OCI-LY1 (cell line): ENCODE results near the gene SNTG2.
"Not testable (repeated sequence)": the region's sequence is repeated elsewhere in the genome, so short reads cannot be mapped to it uniquely, and the experiment has no call there.

ENCODE experiments used
- H2AFZ ChIP-seq: fragments of 200-600 bp; sonication (generic), shearing (Covaris generic); 2 replicates; pipeline ENCODE4 v1.6.0; 2014; ENCODE audit warnings: antibody characterized with exemption, mild to moderate bottlenecking, low read length
- H3F3A ChIP-seq: fragments of 200-600 bp; sonication (generic), shearing (Covaris generic); 2 replicates; pipeline ENCODE4 v1.6.0; 2014; ENCODE audit warnings: mild to moderate bottlenecking, antibody characterized with exemption, low read length, moderate library complexity; ENCODE audit not compliant: insufficient read depth
- H3K27ac ChIP-seq: fragments of 200-600 bp; sonication (generic); 2 replicates; pipeline ENCODE4 v1.5.1; 2014; ENCODE audit warnings: low read length, mixed run types, mild to moderate bottlenecking, low read depth; ENCODE audit not compliant: poor library complexity, severe bottlenecking
- H3K27me3 ChIP-seq: fragments of 200-600 bp; sonication (generic); 2 replicates; pipeline ENCODE4 v1.6.0; 2014; ENCODE audit warnings: antibody characterized with exemption, mild to moderate bottlenecking, low read length, moderate library complexity; ENCODE audit not compliant: insufficient read depth
- H3K36me3 ChIP-seq: fragments of 200-600 bp; sonication (generic); 2 replicates; pipeline ENCODE4 v1.6.1; 2014; ENCODE audit warnings: mild to moderate bottlenecking, antibody characterized with exemption, low read length, moderate library complexity, mixed read lengths; ENCODE audit not compliant: insufficient read depth
- H3K4me1 ChIP-seq: fragments of 200-600 bp; sonication (generic); 2 replicates; pipeline ENCODE4 v1.5.1; 2014; ENCODE audit warnings: mild to moderate bottlenecking, low read length, moderate library complexity; ENCODE audit not compliant: insufficient read depth, severe bottlenecking
- H3K4me2 ChIP-seq: fragments of 200-600 bp; sonication (generic), shearing (Covaris generic); 2 replicates; pipeline ENCODE4 v1.6.1; 2014; ENCODE audit warnings: low read length
- H3K4me3 ChIP-seq: fragments of 200-600 bp; sonication (generic); 2 replicates; pipeline ENCODE4 v1.5.1; 2014; ENCODE audit warnings: low read length, low read depth, mild to moderate bottlenecking, mixed read lengths; ENCODE audit not compliant: poor library complexity, severe bottlenecking
- H3K79me2 ChIP-seq: fragments of 200-600 bp; shearing (Covaris generic); 2 replicates; pipeline ENCODE4 v1.6.1; 2016; ENCODE audit warnings: mixed run types, low read length, mixed read lengths; ENCODE audit not compliant: insufficient read depth
- H3K9ac ChIP-seq: fragments of 200-600 bp; sonication (generic), shearing (Covaris generic); 2 replicates; pipeline ENCODE4 v1.6.1; 2014; ENCODE audit warnings: mild to moderate bottlenecking, low read length, mixed read lengths
- H3K9me2 ChIP-seq: fragments of 200-600 bp; sonication (generic), shearing (Covaris generic); 2 replicates; pipeline ENCODE4 v1.6.1; 2014; ENCODE audit warnings: low read depth, mild to moderate bottlenecking, low read length, mixed read lengths
- H3K9me3 ChIP-seq: fragments of 200-600 bp; shearing (Covaris generic); 2 replicates; pipeline ENCODE4 v1.6.1; 2014; ENCODE audit warnings: low read length, mixed read lengths
- H4K20me1 ChIP-seq: fragments of 200-600 bp; sonication (generic), shearing (Covaris generic); 2 replicates; pipeline ENCODE4 v1.6.0; 2016; ENCODE audit warnings: mild to moderate bottlenecking, low read length; ENCODE audit not compliant: insufficient read depth
- CTCF ChIP-seq: fragments of 200-600 bp; sonication (generic), shearing (Covaris generic); IDR thresholded peaks from 2 replicates; pipeline ENCODE4 v1.5.1; 2017; ENCODE audit warnings: mild to moderate bottlenecking, antibody characterized with exemption, low read length, moderate library complexity, mixed read lengths
- EZH2 ChIP-seq: fragments of 200-600 bp; sonication (generic), shearing (Covaris generic); IDR thresholded peaks from 2 replicates; pipeline ENCODE4 v1.8.0; 2017; ENCODE audit warnings: borderline replicate concordance, mixed run types, mild to moderate bottlenecking, antibody characterized with exemption, low read length, moderate library complexity, mixed read lengths

SNTG2 gene

GRCh38 chr2:1413156-1413710 is 462.6 kb downstream of the SNTG2 start, which contains the start of gene TPO:
TPO (plus strand) TSS chr2:1413463; CDS start chr2:1414409, 946 bp downstream.
- H3K79me2 ChIP-seq = no peaks in the 10 kb centered on the region
- no peaks in the 10 kb centered on the region for H3K9me3 ChIP-seq
- H3K36me3 ChIP-seq = no peaks in the 10 kb centered on the region
- H3K27me3 ChIP-seq = no peaks in the 10 kb centered on the region
- H3K9me2 ChIP-seq = no peaks in the 10 kb centered on the region
- no peaks in the 10 kb centered on the region for H4K20me1 ChIP-seq
- no peak within 1 kb of the TSS for H3K4me2 ChIP-seq
- no peak within 1 kb of the TSS for H3K4me3 ChIP-seq
- H2AFZ ChIP-seq = no peak within 1 kb of the TSS
- no peaks in the 10 kb centered on the region for H3K4me1 ChIP-seq
- no peak for TF ChIP-seq EZH2
- no peak for TF ChIP-seq CTCF
- H3K27ac ChIP-seq = no peak within 1 kb of the TSS
- no peaks in the 10 kb centered on the region for H3F3A ChIP-seq
- H3K9ac ChIP-seq = no peak within 1 kb of the TSS

- Histone ChIP-seq H3F3A (no peaks in the 10 kb centered on the region), H4K20me1 (no peaks in the 10 kb centered on the region), H3K4me3 (no peak overlapping the region), H2AFZ (no peak overlapping the region), H3K9me3 (no peaks in the 10 kb centered on the region), H3K27me3 (no peaks in the 10 kb centered on the region), H3K36me3 (no peaks in the 10 kb centered on the region), H3K9me2 (no peaks in the 10 kb centered on the region), H3K79me2 (no peaks in the 10 kb centered on the region), H3K9ac (no peak overlapping the region), H3K4me2 (no peak overlapping the region), H3K27ac (no peak overlapping the region), H3K4me1 (no peaks in the 10 kb centered on the region)
- TF ChIP-seq CTCF (no peak), EZH2 (no peak)
Measured at GRCh38 chr2:1414121-1414520, 463.5 kb downstream of the SNTG2 start.

- H3K9me3 ChIP-seq, H3K4me2 ChIP-seq, H3K4me1 ChIP-seq, H3K79me2 ChIP-seq, H3K9me2 ChIP-seq, H3K9ac ChIP-seq, H3F3A ChIP-seq, H2AFZ ChIP-seq, H3K36me3 ChIP-seq, H3K4me3 ChIP-seq, H3K27ac ChIP-seq, H4K20me1 ChIP-seq, H3K27me3 ChIP-seq: not testable (repeated sequence)
Measured at GRCh38 chr2:1414901-1415300, 464.3 kb downstream of the SNTG2 start.

DNA sequence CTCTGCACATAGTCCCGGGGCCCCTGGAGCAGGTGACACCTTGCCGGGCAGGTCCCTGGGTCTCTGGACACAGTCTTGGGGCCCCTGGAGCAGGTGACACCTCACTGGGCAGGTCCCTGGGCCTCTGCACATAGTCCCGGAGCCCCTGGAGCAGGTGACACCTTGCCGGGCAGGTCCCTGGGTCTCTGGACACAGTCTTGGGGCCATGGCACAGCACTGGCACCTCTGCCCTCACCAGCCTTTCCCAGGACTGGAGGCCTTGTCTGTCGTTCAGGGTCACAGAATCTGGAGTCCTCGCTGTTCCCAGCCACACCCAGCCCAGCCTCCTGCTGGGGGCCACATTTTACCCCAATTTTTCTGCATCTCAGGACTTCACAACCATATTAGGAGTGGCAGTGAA is 464.9 kb downstream of the SNTG2 start:
- Histone ChIP-seq H3K9me3 (no peaks in the 10 kb centered on the region), H3K4me2 (no peak overlapping the region), H3K36me3 (no peaks in the 10 kb centered on the region), H3K9me2 (no peaks in the 10 kb centered on the region), H3K79me2 (no peaks in the 10 kb centered on the region), H4K20me1 (no peaks in the 10 kb centered on the region), H3K27ac (no peak overlapping the region), H3K4me1 (no peaks in the 10 kb centered on the region), H3F3A (no peaks in the 10 kb centered on the region), H3K27me3 (no peaks in the 10 kb centered on the region), H2AFZ (no peak overlapping the region), H3K4me3 (no peak overlapping the region), H3K9ac (no peak overlapping the region)
- TF ChIP-seq CTCF = no peak
- no peak for TF ChIP-seq EZH2
